NT2/D1 (cell line): Measurements from ENCODE around the gene SV2C.

ENCODE experiments used
- DNase-seq: peaks from one replicate; pipeline ENCODE4 v3.0.0-alpha.2; 2011; ENCODE audit warnings: low read depth, low spot score
- H3K27me3 ChIP-seq: 2 replicates; pipeline ENCODE4 v1.6.0; 2011; ENCODE audit warnings: mild to moderate bottlenecking; ENCODE audit not compliant: insufficient read length, insufficient read depth
- H3K36me3 ChIP-seq: 2 replicates; pipeline ENCODE4 v1.6.1; 2011; ENCODE audit warnings: mild to moderate bottlenecking, low read length, mixed read lengths; ENCODE audit not compliant: insufficient read depth, insufficient read length
- H3K4me1 ChIP-seq: 2 replicates; pipeline ENCODE4 v1.5.1; 2011; ENCODE audit not compliant: insufficient read depth, insufficient read length
- H3K4me3 ChIP-seq: 2 replicates; pipeline ENCODE4 v1.5.1; 2011; ENCODE audit warnings: low read depth; ENCODE audit not compliant: insufficient read length
- H3K9ac ChIP-seq: 2 replicates; pipeline ENCODE4 v1.6.0; 2011; ENCODE audit warnings: low read depth; ENCODE audit not compliant: insufficient read length
- H3K9me3 ChIP-seq: 2 replicates; pipeline ENCODE4 v1.5.1; 2011; ENCODE audit warnings: mild to moderate bottlenecking, low read length; ENCODE audit not compliant: insufficient read depth
- SUZ12 ChIP-seq: IDR thresholded peaks from 2 replicates; pipeline ENCODE4 v1.6.1; 2011; ENCODE audit not compliant: insufficient read length, insufficient read depth; ENCODE audit errors: extremely low read depth
- YY1 ChIP-seq: IDR thresholded peaks from 2 replicates; pipeline ENCODE4 v1.6.1; 2011; ENCODE audit not compliant: insufficient read length, insufficient read depth
- ZNF274 ChIP-seq: IDR thresholded peaks from 2 replicates; pipeline ENCODE4 v1.6.1; 2011; ENCODE audit warnings: mild to moderate bottlenecking, low read depth, low read length

SV2C gene

DNA sequence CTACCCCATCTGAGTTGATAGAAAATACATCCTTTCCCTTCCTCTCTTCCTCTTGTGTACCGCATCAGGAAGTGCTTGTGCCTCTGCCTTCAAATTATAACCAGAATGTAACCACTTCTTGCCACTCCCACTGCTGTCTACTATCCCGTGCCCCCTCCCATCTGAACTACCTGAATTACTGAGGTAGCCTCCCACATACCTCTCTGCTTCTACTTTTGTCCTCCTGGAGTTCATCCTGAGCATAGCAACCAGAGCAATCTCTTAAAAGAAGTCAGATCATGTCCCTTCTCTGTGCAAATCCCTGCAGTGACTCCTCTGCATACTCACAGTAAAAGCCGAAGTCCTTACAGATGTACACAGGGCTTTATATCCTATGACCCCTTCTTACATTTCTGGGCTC, 23.0 kb downstream of the SV2C start:
- Histone ChIP-seq H3K9me3 (no peaks in the 10 kb centered on the region), H3K27me3 (no peaks in the 10 kb centered on the region), H3K36me3 (no peaks in the 10 kb centered on the region), H3K4me3 (no peak overlapping the region), H3K9ac (no peak overlapping the region), H3K4me1 (no peaks in the 10 kb centered on the region)
- no peak for DNase-seq
- TF ChIP-seq SUZ12 (no peak), YY1 (no peak), ZNF274 (no peak)

GRCh38 chr5:76111477-76112174, 28.4 kb downstream of the SV2C start:
- TF ChIP-seq ZNF274, result no peak
- TF ChIP-seq SUZ12, result no peak
- TF ChIP-seq YY1, result no peak
- no peak for DNase-seq

GRCh38 chr5:76113103-76113502, 29.9 kb downstream of the SV2C start:
- no peaks in the 10 kb centered on the region for H3K27me3 ChIP-seq
- H3K9me3 ChIP-seq, result no peaks in the 10 kb centered on the region
- no peak overlapping the region for H3K9ac ChIP-seq
- DNase-seq, result no peak
- no peaks in the 10 kb centered on the region for H3K36me3 ChIP-seq
- no peak overlapping the region for H3K4me3 ChIP-seq
- no peak for TF ChIP-seq ZNF274
- no peak for TF ChIP-seq YY1
- no peak for TF ChIP-seq SUZ12
- no peaks in the 10 kb centered on the region for H3K4me1 ChIP-seq

More at GRCh38 chr5:76111477-76112174, 28.4 kb downstream of the SV2C start:
- Histone ChIP-seq H3K4me3 (no peak overlapping the region), H3K9me3 (no peaks in the 10 kb centered on the region), H3K27me3 (no peaks in the 10 kb centered on the region), H3K36me3 (no peaks in the 10 kb centered on the region), H3K9ac (no peak overlapping the region), H3K4me1 (no peaks in the 10 kb centered on the region)

GRCh38 chr5:76114179-76114851, 31.1 kb downstream of the SV2C start:
- Histone ChIP-seq H3K4me1 (no peaks in the 10 kb centered on the region), H3K9ac (no peak overlapping the region), H3K4me3 (no peak overlapping the region), H3K36me3 (no peaks in the 10 kb centered on the region), H3K9me3 (no peaks in the 10 kb centered on the region), H3K27me3 (no peaks in the 10 kb centered on the region)
- peak; percentile 32 for DNase-seq
- no peak for TF ChIP-seq YY1
- TF ChIP-seq ZNF274, result no peak
- no peak for TF ChIP-seq SUZ12

DNA sequence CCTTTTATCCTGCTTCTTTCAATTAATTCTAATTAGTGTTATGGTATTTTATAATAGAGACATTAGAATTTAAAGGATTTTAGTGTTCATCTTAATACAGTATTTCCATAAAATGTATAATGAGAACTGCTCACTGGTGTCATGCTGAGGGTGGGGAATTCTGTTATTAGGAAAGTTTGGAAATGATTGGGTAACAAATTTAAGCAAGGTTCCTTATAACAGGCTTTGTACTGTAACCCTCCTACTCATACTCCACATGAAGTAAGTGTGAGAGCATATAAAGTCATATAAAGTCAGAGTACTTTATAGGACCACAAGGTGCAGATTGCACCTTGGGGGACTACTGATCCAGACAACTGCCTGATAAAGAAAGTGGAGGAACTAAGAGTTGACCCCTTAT, 42.2 kb downstream of the SV2C start:
- Histone ChIP-seq H3K9ac (no peak overlapping the region), H3K4me1 (no peaks in the 10 kb centered on the region), H3K27me3 (no peaks in the 10 kb centered on the region), H3K36me3 (no peaks in the 10 kb centered on the region), H3K9me3 (no peaks in the 10 kb centered on the region), H3K4me3 (no peak overlapping the region)
- no peak for DNase-seq
- TF ChIP-seq SUZ12 (no peak), ZNF274 (no peak)

GRCh38 chr5:76125888-76126287, 42.7 kb downstream of the SV2C start:
- no peak overlapping the region for H3K4me3 ChIP-seq
- no peaks in the 10 kb centered on the region for H3K9me3 ChIP-seq
- no peak for TF ChIP-seq YY1
- H3K36me3 ChIP-seq, result no peaks in the 10 kb centered on the region
- DNase-seq, result no peak
- H3K9ac ChIP-seq, result no peak overlapping the region
- H3K27me3 ChIP-seq, result no peaks in the 10 kb centered on the region
- H3K4me1 ChIP-seq, result no peaks in the 10 kb centered on the region

DNA sequence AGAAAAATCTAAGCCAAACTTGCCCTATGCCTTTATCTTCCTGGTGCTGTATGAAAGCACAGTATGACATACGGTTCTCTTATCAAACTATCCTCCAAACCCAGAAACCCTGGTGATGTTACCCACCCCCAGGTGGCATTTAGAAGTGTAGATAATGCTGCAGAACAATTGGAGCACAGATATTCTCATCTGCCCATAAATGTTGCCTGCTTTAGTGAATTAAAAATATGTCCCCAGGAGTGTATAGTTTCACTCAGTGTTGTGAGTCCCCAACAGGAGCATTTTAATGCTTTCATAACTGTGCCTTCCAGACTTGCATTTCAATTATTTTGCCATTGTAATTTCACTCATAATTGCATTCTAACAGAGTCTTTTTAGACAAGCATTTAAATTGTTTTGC, 50.8 kb downstream of the SV2C start:
- Histone ChIP-seq H3K4me1 (no peaks in the 10 kb centered on the region), H3K27me3 (no peaks in the 10 kb centered on the region), H3K9ac (no peak overlapping the region), H3K9me3 (no peaks in the 10 kb centered on the region), H3K36me3 (no peaks in the 10 kb centered on the region), H3K4me3 (no peak overlapping the region)
- TF ChIP-seq YY1, result no peak
- TF ChIP-seq ZNF274, result no peak
- TF ChIP-seq SUZ12, result no peak
- DNase-seq, result no peak
